Measurements from ENCODE around the gene SNX5. TPM values are rescaled to one million over a fixed set of nuclear protein-coding genes. Genes with fewer than 3 reads are reported as not detected.

SNX5 gene
- total and polyA plus RNA-seq, 2 of the 13 experiments (the other 11 are each of a cell fraction or from before 2014, with no cell fraction given), result 664 to 1,040 TPM

DNA sequence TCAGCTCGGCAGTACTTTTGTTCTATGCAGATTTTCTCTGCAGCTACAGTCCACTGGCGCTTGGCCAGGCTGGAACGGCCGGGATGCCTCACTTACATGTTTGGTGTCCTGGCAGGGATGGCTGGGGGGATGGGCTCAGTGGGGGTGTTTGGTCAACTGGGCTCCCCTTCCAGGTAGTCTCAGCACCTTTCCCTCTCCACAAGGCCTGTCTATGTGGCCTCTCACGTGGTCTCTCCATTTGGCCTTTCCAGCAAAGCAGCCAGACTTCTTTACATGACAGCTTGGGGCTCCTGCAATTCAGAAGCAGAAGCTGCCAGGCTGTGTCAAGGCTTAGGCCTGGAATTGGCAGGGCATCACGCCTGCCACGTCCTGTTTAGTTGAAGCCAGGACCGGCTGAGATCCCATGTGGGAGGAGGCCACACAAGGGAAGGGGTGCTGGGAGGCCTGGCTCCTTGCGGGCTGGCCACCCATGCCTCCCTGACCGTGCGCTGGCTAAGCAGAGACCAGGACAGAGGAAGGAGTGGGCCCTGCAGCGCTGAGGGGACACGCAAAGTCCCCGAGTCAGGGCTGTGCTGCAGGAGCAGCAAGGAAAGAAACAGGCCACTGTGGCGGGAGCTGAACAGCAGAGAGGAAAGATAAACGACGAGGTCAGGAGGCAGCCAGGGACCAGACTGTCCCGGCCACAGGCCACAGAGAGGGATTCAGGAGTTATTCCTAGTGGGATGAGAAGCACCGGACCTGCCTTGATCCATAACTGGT, 39.1 kb upstream of the SNX5 start (continued):
- TF ChIP-seq FOXK1 (CRISPR knock-in tag; IDR thresholded peaks at IDR 0.05; ENCODE audit: borderline replicate concordance, low read depth), result no peak
- peak; percentile 64 for TF ChIP-seq AGO1 (IDR thresholded peaks at IDR 0.05; ENCODE audit: low read depth, low read length, poor library complexity, severe bottlenecking)
- no peak for TF ChIP-seq TBX2 (CRISPR knock-in tag; IDR thresholded peaks at IDR 0.05; ENCODE audit: borderline replicate concordance)
- TF ChIP-seq, protein P1, sequence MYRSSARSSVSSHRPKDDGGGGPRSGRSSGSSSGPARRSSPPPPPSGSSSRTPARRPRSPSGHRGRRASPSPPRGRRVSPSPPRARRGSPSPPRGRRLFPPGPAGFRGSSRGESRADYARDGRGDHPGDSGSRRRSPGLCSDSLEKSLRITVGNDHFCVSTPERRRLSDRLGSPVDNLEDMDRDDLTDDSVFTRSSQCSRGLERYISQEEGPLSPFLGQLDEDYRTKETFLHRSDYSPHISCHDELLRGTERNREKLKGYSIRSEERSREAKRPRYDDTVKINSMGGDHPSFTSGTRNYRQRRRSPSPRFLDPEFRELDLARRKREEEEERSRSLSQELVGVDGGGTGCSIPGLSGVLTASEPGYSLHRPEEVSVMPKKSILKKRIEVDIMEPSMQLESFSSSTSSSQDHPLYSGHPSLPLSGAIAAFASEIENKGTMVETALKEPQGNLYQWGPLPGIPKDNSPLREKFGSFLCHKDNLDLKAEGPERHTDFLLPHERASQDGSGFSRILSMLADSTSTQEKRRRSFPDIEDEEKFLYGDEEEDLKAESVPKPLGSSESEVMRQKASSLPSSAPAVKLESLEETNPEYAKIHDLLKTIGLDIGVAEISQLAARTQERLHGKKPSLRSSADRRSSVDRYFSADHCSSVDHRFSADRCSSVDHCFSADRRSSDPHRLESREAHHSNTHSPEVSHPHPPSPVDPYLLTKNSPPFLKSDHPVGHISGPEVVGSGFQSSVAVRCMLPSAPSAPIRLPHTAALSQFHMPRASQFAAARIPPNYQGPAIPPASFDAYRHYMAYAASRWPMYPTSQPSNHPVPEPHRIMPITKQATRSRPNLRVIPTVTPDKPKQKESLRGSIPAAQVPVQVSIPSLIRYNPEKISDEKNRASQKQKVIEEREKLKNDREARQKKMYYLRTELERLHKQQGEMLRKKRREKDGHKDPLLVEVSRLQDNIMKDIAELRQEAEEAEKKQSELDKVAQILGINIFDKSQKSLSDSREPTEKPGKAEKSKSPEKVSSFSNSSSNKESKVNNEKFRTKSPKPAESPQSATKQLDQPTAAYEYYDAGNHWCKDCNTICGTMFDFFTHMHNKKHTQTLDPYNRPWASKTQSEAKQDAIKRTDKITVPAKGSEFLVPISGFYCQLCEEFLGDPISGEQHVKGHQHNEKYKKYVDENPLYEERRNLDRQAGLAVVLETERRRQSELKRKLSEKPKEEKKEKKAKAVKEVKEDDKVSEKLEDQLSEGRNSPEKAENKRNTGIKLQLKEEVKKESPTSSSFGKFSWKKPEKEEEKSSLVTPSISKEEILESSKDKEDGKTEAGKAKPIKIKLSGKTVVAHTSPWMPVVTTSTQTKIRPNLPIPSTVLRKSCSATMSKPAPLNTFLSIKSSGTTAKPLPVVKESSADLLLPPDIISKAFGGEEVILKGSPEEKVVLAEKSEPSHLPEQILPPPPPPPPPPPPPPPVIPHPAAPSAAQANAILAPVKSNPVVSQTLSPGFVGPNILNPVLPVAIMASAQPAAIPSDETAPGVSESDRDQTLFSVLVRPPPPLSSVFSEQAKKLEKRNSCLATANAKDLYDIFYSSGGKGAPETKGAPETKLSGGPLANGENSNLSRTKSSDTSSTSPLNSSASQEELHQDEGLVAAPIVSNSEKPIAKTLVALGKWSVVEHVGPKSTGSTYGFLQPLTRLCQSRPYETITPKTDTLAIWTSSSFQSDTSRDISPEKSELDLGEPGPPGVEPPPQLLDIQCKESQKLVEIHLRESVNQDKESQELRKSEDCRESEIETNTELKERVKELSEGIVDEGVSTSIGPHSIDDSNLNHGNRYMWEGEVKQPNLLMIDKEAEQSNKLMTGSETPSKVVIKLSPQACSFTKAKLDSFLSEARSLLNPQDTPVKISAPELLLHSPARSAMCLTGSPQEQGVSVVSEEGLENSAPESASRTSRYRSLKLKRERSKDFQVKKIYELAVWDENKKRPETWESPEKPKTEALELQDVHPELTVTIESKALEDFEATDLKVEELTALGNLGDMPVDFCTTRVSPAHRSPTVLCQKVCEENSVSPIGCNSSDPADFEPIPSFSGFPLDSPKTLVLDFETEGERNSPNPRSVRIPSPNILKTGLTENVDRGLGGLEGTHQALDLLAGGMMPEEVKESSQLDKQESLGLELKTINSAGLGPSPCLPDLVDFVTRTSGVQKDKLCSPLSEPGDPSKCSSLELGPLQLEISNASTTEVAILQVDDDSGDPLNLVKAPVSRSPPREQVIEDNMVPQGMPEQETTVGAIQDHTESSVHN (CRISPR knock-in tag; IDR thresholded peaks at IDR 0.05), result peak; percentile 32; the same call in 1 of the 2 replicates
- TF ChIP-seq BORCS8-MEF2B (CRISPR knock-in tag; IDR thresholded peaks at IDR 0.05), result peak; percentile 33; the same call in 1 of the 2 replicates
- TF ChIP-seq PREB (CRISPR knock-in tag; IDR thresholded peaks at IDR 0.05), result no peak
- 0 out of 2 replicates have a peak, but pooled peaks have one; percentile 11 for TF ChIP-seq MTA1 (CRISPR knock-in tag; IDR thresholded peaks at IDR 0.05; ENCODE audit: borderline replicate concordance)
- TF ChIP-seq HNF1A (IDR thresholded peaks at IDR 0.05; ENCODE audit: low read depth), result no peak
- no peak for TF ChIP-seq HNF1A (CRISPR knock-in tag; IDR thresholded peaks at IDR 0.05; ENCODE audit: borderline replicate concordance)
- peak; percentile 15 for TF ChIP-seq HNRNPH1 (optimal IDR thresholded peaks at IDR 0.05; ENCODE audit: low read depth, low read length)
- no peak for TF ChIP-seq DR1 (CRISPR knock-in tag; IDR thresholded peaks at IDR 0.05)
- TF ChIP-seq ZNF841 (CRISPR knock-in tag; IDR thresholded peaks at IDR 0.05; ENCODE audit: borderline replicate concordance), result no peak
- peak; percentile 96 for TF ChIP-seq NRL (CRISPR knock-in tag; IDR thresholded peaks at IDR 0.05; ENCODE audit: borderline replicate concordance)
- peak; percentile 74; the same call in 1 of the 2 replicates for TF ChIP-seq MATR3 (CRISPR knock-in tag; IDR thresholded peaks at IDR 0.05)
- peak; percentile 64; the same call in 1 of the 2 replicates for TF ChIP-seq ZNF501 (CRISPR knock-in tag; IDR thresholded peaks at IDR 0.05)
